IPS DF 4.7 (cell line): Measurements from ENCODE around the gene ADSS1.
A peak's percentile ranks its signal among the peaks of the same experiment; 100 is the strongest.

Experiments used
- DNase-seq: peaks from one replicate; pipeline ENCODE4 v3.0.0-alpha.2; 2013; ENCODE audit warnings: low spot score; ENCODE audit errors: extremely low read depth

ADSS1 gene

DNA sequence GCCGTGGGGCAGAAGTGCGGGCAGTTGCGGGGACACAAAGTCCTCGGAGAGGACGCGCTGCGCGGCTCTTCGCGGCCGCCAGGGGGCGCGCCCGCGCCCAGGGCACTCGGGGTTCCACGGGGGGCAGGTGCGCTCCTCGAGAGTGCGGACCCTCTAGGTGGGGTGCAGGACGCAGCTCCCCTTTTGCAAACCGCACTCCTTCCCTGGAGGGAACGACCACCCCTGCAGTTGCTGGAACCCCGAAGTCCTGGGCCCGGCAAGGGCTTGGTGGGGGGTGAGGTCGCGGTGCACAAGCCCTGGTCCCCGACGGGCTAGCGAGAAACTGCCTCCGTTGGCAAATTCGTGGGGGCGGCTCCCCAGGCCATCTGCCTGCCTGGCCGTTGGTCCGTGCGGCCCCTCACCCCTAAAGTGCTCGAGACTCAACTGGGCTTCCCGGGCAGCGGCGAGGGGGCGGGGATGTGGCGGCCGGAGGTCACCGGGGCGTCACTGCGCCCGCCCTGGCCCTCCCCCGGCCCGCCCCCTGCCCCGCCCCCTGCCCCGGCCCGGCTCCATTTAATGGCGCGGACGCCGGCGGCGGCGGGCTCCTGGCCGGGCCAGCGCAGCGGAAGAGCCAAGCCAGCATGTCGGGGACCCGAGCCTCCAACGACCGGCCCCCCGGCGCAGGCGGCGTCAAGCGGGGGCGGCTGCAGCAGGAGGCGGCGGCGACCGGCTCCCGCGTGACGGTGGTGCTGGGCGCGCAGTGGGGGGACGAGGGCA lies at the start of gene ADSS1:
ADSS1 (plus strand) TSS at position 579 of the 756 bp plus-strand sequence; CDS start at position 621, 42 bp downstream.
- DNase-seq: no peak

DNA sequence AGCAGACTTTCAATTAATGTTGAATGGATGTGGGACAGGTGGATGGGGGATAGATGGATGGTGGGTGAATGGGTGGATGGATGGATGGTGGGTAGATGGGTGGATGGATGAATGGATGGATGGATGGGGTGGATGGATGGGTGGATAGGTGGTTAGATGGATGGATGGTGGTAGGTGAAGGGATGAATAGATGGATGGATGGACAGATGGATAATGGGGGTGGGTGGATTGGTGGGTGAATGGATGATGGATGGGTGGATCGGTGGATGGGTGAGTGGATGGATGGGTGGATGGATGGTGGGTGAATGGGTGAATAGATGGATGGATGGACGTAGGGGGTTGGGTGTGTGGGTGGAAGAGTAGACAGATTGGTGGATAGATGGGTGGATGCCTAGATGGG lies 48.6 kb upstream of the ADSS1 start:
- no peak for DNase-seq

DNA sequence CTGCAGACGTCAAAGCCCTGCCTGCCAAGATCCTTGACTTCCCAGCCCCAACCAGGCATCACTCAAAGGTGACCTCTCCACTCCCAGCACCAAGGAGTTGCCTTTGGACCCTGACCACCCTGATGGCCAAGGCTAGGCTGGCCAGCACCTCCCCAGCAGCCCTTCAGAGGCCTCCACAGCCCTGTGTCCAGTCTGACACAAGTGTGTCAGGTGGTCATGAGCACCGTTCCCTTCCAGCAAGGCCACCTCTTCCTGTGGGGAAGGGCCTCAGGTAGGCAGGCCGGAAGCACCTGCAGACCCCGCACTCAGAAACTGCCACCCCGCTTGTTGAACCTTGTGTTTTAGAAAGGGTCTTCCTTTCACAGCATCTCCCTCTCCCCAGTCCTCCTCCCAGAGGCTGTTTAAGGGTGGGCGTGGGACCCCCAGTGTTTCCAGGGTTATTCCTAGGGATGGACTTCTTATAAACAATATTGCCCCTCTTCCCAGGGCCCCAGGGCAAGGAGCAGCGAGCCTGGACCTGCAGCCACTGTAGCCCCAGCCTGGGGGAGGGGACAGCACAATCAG lies 47.8 kb upstream of the ADSS1 start:
- no peak for DNase-seq

DNA sequence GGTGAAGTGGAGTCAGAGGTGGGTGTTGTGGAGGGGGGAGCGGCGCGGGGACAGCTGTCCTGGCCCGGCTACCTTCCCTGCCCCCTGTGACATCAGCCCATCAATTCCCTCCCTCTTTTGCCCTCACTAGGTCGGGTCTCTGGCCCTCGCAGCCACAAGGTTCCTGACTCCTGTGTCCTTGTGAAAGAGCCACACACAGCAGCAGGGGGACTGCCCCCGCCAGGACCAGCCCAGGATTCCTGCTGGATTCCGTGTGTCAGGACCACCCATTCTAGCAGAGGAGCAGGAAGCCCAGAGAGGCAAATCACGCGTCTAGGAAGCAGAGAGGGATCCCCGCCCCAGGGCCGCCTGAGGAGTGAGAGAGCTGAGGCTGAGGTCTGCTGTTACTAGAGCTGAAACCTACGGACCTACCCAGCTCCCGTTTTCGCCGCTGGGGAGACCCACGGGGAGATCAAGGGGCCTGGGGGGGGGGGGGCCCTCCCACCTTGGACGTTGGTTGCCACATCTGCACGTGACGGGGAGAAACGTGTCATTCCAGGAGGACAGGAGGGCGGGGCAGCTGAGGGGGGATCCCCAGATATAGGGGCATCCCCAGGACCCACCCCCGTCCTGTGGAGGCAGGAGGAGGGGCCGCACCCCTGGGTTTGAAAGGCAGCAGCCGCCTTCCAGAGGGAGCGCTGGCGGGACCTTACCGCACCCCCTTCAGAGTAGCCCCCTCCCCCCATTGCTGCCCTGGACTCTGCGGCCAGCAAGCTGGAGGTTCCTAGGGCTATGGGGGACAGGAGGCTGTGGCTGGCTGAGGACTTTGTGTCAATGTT lies 47.1 kb upstream of the ADSS1 start:
- no peak for DNase-seq

DNA sequence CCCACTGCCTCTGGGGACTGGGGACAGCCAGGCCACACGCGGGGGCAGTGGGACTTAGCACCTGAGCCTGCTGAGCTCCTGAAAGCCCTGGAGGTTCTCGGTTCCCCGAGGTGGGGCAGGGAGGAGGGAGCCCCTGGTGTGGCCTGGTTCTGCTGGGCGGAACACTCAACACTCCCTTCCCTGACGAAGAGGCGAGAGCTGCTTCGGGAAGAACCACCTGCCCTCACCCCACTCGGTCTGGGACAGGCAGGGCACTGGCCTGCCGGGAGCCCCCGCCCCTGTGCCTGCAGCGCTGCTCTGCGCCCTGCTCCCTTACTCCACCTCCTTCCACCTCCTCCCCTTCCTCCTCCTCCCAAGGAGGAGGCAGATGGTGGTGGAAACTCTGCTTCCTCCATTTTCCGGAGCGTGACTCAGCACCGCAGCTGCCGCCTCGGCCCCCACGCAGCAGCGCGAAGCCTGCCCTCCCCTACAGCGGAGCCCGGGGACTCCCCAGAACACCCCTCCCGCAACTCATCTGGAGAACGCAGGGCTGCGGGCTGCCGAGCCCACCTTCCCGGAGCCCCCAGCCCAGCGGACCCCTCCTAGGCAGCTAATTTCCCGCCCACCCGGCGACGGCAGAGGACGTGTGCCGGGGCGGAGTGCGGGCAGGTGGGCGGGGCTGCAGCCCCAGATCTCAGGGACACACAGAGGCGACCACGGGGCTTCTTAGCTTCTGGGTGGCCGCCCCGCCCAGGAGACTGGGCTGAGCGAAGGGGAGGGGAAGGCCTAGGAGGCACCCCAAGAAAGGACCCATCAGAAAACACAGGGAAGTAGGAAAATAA lies 46.3 kb upstream of the ADSS1 start:
- no peak for DNase-seq

DNA sequence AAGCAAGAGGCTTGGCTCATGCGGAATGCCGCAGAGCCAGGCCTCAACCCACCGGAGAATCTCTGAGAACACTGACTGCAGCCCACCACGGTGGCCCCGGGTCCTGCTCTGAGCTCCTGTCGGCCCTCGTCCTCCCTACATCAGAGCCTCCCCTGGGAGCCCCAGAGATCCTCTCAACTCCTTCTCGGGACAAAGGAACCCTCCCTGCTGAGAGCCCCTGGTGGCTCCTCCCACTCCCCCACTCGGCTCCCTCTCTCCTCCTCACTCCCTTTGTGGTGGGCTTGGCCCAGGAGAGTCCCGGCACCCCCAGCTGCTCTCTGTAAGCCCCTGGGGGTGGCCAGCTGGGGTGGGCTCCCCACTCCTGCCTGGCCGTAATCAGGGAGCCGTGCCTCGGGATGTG lies 45.7 kb upstream of the ADSS1 start:
- DNase-seq: no peak

DNA sequence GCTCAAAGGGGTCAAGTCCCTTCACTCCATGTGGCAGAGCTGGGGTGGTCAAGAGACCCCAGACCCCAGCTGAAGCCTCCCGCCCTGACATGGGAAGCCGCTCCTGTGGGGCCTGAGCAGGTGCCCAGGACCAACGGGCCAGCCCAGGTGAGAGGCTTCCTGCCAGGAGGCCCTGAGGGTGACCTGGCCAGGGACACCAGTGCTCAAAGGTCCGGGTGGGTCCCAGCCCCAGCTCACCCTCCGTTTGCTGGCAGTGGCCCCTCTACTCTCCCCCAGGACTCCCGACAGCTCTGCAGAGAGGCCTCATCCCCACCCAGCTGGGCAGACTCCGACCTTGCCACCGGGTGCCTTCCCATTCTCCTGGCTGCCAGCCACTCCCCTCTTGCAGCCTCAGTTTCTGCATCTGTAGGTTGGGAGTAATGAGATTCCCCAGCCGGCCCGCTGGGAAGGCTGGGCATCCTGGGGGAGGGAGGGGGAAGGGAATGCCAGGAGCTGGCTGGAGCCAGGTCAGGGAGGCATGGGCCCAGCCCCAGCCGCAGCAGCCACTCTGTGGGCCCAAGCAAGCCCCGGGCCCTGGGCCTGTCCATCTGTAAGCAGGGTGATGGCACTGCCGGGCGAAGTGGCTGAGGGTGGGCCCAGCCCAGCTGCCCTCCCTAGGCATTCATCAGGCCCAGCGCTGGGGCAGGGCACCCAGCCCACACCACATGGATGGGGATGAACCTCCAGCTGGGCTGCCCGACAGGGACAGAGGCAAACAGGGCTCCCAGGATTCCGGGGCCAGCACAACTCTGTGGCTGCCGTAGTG lies 44.9 kb upstream of the ADSS1 start:
- DNase-seq: no peak

DNA sequence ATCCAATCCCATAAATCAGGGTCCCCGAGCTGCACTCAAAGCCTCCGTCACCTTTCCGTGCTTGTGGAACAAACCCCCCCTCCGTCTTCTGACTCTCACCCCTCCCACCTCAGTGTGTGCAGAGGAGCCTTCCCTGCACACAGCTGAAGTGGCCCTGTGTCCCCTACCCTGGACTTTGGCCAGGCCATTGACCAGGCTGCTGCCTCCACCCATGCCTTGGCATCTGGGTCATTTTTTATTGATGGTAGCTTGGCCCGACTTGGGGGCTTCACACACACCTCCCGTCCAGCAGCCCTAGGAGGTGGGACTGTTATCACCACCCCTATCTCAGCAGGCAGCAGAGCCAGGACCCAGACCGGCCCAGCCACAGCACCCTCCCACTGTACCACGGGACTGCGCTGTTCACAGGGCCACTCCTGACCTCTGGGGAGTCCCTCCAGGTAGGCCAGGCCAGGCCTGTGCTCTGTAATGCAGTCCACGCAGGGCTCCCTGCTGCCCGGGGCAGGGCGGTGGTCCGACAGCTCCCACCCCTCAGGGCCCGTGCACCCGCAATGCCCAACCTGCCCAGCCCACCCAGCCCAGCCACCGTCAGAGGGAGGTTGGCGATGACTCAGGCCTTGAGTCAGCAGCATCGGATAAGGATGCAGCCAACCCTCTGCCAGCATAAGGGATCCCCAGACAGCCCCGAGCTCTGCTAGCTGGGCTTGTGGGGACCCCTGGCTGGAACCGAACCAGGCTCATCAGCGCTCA lies 43.8 kb upstream of the ADSS1 start:
- DNase-seq: no peak

DNA sequence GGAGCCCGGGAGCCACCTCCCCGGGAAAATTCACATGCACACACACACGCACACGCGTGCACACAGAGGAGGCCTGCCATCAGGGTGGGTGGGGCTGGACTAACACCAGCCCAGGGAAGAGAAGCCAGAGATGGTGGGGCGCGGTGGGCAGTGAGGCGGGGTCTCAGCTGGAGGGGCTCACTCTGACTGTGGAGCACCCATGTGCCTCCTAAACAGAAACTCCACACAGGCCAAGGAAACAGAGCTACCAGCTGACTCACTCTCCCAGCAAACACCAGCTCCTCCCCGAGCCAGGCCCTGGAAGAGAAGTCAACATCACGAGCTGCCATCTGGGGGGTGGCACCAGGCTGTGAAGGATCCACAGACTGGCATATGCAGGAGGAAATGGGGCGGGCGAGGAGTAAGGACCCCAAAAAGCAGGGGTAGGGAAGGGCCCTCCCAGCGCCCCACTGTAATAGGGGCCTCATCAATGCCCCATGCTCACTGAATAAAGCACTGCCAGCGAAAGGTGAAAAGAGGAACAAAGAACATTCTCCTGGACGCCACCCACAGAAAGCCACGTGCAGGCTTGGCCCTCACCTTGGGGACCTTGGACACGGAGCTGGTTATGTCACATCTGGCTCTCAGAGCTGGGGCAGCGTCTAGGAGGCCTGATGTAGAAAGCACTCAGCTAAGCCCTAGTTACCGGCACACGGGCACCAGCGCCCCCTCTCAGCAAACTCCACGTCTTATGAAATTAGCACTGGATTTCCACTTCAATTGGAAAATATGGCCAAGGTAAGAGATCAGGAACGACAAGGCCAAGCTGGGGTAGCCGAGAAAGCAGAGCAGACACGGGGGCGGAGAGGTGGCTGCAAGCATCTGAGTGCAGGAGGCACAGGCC lies 43.0 kb upstream of the ADSS1 start:
- no peak for DNase-seq

DNA sequence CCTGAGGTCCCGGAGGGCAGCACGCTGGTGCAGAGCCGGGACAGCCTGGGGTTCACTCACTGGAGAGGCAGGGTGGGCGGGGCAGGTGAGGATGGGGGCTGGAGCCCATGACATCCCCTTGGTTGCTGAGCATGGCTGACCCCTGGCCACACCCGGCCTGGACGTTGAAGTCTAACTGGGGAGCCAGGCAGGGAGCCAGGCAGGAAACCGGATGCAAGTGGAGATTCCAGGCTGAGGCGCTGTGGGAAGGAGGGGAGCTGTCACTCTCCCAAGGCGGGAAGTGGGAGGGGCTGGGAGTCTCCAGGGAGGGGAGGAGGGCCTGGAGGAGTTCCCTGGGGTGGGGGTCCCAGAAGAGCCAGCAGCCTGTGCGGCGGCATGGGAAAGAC lies 42.3 kb upstream of the ADSS1 start:
- DNase-seq: peak; percentile 53

DNA sequence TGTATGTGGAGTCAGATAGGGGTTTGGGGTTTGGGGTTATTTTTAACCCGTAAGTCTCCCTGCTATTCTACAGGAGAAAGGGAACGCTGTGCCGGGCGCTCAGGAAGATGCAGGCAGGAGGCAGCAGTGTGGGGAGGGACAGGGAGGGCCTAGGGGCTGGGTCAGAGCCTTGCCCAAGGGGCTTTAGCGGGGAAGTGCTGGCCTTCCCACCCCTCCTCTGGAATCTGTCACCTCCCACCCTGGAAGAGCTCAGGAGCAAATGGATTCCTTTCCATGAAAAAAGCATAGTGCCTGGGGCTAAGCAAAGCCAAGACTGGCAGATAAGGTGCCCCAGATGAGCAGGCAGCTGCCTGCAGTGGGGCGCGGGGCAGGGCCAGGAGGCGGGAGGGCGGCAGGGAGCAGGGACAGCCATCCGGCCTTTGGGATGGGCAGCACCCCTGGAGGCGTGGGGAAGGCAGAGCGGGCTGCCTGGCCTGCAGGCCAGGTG lies 41.9 kb upstream of the ADSS1 start:
- peak; percentile 80 for DNase-seq

DNA sequence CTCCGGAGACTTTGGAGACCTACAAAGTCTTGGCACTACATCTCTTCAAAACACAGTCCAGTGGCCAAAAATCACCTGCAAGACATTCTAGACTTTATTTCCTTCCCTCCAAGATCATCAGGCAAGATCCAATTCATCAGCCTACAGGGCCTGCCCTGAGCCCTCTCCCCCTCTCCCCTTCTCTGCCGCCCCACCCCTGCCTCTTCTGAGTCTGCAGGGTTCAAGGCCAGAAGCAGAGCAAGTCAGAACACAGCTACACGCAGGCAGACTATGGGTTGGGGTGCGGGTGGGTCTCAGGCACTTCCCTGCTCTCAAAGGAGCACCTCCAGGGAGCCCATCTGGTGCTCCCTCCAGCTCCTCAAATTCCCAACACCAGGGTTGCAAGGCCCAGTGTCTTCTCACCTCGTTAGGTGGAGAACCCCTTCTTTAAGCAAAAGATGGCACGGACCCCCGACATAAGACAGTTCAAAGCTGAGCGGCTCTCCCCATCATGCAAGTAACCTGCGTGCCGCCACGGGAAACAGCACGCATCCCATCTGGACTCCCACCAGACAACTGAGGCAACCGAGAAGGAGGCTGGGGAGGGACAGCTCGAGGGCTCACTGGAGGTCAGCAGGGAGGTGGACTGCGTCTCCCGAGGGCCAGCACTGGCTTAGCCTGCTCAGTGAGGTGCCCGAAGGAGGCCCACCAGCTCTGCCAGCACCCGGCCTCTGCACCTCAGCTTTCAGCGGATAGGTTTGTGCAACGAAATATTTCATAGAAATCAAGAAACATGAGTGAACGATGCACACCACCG lies 40.2 kb upstream of the ADSS1 start:
- DNase-seq: no peak

DNA sequence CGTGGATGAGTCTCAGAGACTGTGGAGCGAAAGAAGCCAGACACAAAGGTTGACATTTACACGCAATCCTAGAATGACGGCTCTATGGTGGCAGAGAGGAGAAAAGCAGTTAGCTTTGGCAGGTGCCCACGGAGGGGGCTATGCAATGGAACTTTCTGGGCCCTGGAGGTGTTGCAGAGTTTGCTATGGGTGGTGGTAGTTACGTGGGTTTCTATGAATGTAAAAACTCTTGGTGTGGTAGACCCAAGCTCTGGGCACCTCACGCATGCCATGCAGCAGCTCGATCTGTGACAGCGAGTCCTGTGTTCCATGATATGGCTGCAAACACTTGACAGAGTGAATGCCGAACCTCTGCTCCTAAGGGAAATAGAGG lies 39.6 kb upstream of the ADSS1 start:
- DNase-seq: no peak

DNA sequence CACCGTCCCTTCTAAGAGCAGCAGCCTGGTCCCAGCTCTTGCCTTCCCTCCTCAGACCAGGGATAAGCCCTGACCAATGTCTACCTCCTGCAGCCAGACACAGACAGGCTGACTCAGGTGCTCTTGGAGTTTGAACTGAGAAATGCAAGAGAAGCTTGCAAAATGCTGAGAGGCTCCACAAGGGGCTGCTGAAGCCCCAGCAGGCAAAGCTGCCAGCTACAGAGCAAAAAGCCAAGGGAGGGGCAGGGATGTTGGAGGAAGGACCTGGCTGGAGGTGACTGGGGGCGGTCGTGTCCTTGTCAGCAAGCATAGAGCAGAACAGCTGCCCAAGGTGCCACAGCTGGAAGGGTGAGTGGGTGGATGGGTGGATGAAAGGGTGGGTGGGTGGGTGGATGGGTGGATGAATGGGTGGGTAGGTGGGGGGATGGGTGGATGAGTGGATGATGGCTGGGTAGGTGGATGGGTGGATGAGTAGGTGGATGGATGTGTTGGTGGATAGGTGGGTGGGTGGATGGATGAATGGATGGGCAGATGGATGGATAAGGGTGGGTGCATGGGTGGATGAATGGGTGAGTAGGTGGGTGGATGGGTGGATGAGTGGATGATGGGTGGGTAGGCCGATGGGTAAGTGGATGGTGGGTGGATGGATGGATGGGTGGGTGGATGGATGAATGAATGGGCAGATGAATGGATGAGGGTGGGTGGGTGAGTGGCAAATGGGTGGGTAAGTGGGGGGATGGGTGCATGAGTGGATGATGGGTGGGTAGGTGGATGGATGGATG lies 38.6 kb upstream of the ADSS1 start:
- DNase-seq: no peak

DNA sequence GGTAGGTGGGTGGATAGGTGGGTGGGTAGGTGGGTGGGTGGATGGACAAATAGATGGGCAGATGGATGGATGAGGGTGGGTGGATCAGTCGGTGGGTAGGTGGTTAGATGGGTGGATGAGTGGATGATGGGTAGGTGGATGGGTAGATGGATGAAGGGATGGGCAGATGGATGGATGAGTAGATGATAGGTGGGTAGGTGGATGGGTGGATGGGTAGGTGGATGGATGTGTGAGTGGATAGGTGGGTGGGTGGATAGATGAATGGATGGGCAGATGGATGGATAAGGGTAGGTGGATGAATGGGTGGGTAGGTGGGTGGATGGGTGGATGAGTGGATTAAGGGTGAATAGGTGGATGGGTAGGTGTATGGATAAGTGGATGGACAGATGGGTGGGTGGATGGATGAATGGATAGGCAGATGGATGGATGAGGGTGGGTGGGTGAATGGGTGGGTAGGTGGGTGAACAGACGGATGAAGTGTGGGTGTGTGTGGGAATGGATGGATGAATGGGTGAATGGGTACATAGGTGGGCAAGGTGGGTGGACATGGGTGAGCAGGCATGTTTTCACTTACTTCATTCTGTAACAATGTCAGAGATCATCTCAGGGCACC lies 37.9 kb upstream of the ADSS1 start:
- DNase-seq: no peak

DNA sequence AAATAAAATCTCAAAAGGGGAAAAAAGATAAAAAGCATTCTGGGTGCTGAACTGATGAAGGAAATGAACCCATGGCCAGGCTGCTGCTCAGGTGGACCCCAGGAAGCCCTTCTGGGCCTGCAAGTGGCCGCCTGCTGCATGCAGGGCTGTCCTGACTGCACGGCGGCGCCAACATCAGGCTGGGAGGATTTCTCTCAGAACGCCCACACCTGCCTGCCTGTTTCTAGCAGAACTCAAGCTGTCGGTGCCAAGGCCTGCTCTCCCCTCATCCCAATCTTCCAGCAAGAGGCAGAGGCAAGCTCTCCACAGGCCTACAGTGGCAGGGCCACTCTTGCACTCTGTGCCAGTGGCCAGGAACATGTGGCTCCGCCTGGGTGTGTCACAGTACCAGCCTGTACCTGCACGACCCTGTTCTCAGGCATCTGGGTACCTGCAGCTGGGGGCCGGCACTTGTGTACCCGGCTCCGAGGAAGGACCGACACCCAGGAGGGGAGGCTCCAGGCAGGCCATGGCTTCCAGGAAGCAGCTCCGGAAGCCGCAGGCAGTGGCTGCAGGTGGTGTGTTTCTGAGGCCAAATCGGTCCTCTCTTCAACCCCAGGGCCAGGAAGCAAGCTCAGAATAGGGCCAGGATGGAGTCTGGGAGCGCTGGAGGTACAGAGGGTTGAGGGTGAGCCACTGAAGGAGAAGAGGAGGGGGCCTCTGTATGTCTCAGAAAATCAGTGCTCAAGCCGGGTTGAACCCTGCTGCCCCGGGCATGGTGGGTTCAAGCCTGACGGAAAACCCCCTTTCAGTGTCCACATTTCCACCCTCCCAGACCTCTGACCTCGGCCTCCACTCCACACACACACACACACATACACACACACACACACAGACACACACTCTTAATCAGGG lies 37.2 kb upstream of the ADSS1 start:
- DNase-seq: no peak
